GM12873 (cell line): Measurements from ENCODE around the gene CHAT.

ENCODE experiments used
- TF ChIP-seq, protein P1 (sequence below): IDR thresholded peaks from 2 replicates; pipeline ENCODE4 v1.5.1; 2012; ENCODE audit warnings: low read depth, mild to moderate bottlenecking, moderate library complexity, low read length, control low read depth; ENCODE audit not compliant: insufficient read depth; ENCODE audit errors: missing control alignments

The CHAT gene

GRCh38 chr10:49618821-49619220, 5.0 kb downstream of the CHAT start:
- TF ChIP-seq, protein P1, sequence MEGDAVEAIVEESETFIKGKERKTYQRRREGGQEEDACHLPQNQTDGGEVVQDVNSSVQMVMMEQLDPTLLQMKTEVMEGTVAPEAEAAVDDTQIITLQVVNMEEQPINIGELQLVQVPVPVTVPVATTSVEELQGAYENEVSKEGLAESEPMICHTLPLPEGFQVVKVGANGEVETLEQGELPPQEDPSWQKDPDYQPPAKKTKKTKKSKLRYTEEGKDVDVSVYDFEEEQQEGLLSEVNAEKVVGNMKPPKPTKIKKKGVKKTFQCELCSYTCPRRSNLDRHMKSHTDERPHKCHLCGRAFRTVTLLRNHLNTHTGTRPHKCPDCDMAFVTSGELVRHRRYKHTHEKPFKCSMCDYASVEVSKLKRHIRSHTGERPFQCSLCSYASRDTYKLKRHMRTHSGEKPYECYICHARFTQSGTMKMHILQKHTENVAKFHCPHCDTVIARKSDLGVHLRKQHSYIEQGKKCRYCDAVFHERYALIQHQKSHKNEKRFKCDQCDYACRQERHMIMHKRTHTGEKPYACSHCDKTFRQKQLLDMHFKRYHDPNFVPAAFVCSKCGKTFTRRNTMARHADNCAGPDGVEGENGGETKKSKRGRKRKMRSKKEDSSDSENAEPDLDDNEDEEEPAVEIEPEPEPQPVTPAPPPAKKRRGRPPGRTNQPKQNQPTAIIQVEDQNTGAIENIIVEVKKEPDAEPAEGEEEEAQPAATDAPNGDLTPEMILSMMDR: no peak

DNA sequence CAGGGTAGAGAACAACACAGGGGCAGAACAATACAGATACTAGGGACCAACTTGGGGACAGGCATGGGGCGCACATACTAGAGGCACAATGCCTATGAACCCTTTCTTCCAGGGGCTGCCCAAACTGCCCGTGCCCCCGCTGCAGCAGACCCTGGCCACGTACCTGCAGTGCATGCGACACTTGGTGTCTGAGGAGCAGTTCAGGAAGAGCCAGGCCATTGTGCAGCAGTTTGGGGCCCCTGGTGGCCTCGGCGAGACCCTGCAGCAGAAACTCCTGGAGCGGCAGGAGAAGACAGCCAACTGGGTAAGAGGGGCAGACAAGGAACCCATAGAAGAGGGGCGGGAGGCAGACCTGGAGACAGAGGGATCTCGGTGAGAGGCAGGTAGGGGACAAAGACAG, 5.8 kb downstream of the CHAT start:
- TF ChIP-seq, protein P1: peak; percentile 19

DNA sequence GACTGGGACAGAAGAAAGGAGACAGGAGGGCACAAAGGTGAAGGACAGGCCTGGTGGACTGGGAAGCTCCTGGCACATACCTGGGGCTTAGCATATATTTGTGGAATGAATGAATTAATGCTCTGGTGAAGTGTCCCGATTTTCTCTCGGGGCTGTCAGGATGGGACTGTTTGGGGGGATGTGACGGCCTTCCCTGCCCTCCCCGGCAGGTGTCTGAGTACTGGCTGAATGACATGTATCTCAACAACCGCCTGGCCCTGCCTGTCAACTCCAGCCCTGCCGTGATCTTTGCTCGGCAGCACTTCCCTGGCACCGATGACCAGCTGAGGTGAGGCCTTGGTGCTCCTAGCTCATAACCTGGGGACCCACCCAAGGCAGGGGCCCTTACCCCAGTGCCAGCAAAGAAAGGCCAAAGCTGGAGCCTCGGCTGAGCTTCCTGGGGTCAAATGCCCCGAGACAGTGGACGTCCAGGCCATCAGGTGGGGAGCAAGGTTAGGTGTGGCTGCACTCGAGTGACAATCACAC, 6.5 kb downstream of the CHAT start:
- TF ChIP-seq, protein P1: no peak

- TF ChIP-seq, protein P1: no peak
Observed at GRCh38 chr10:49620841-49621378, 7.1 kb downstream of the CHAT start.

DNA sequence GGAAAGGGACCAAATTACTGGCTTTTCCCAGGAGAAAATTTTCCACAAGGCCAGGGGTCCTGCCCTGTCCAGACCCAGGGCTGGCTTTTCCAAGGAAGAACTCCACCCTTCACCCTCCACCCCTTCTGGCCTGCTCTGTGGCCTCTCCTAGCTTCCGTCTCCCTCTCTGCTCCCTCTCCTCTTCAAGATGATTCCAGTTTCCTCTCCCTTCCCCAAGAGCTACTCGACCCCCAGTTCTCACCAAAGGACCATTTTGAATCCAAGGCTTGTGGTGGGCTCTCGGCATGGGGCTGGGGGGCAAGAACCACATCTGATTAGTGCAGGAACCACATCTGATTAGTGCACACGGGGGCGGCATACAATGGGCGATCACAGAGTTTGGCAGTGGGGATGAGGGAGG, 7.7 kb downstream of the CHAT start:
- TF ChIP-seq, protein P1: no peak

- TF ChIP-seq, protein P1: no peak
Observed at GRCh38 chr10:49622426-49623425, 8.9 kb downstream of the CHAT start.

GRCh38 chr10:49624629-49625028, 10.8 kb downstream of the CHAT start:
- TF ChIP-seq, protein P1: no peak
